GM12878 (cell line): ENCODE measurements around the gene CFAP54.

ENCODE experiments used
- ATF7 ChIP-seq: fragments of 450-650 bp; IDR thresholded peaks from 2 replicates; pipeline ENCODE4 v1.6.1; 2016; ENCODE audit warnings: low read depth, mild to moderate bottlenecking
- CTCF ChIP-seq, 3 experiments: IDR thresholded peaks in 2 of 3; conservative IDR thresholded peaks in 1 of 3; 2 replicates each; pipeline ENCODE4 v1.5.1; 2011; ENCODE audit warnings: low read depth in 3 of 3, low read length in 3 of 3, mild to moderate bottlenecking in 3 of 3, control low read depth in 2 of 3, moderate library complexity in 2 of 3, inconsistent platforms in 1 of 3, mixed read lengths in 1 of 3; ENCODE audit not compliant: control insufficient read depth in 2 of 3, insufficient read depth in 1 of 3; ENCODE audit errors: extremely low read depth in 1 of 3
- ELK1 ChIP-seq: IDR thresholded peaks from 2 replicates; pipeline ENCODE4 v1.6.1; 2012; ENCODE audit warnings: low read depth, low read length, improper control_type of control experiment
- EP300 ChIP-seq, 2 experiments: fragments of 150-350 bp in 1 of 2; IDR thresholded peaks; 2 replicates each; pipeline ENCODE4 v1.6.1; 2011 to 2012; ENCODE audit warnings: low read depth in 2 of 2, low read length in 2 of 2, borderline replicate concordance in 1 of 2, improper control_type of control experiment in 1 of 2, inconsistent platforms in 1 of 2; ENCODE audit not compliant: control insufficient read depth in 1 of 2
- IKZF1 ChIP-seq: fragments of 450-650 bp; conservative IDR thresholded peaks from 2 replicates; pipeline ENCODE4 v1.6.1; 2017; ENCODE audit warnings: antibody characterized with exemption, mild to moderate bottlenecking
- MYC ChIP-seq: IDR thresholded peaks from 2 replicates; pipeline ENCODE4 v1.6.1; 2011; ENCODE audit warnings: mild to moderate bottlenecking, low read length, moderate library complexity, inconsistent platforms; ENCODE audit not compliant: insufficient read depth, insufficient replicate concordance, insufficient read length, severe bottlenecking
- PAX8 ChIP-seq: fragments of 450-650 bp; IDR thresholded peaks from 2 replicates; pipeline ENCODE4 v1.6.1; 2017; ENCODE audit warnings: mild to moderate bottlenecking, moderate library complexity
- POLR2A ChIP-seq: IDR thresholded peaks from 2 replicates; pipeline ENCODE4 v1.6.1; 2011; ENCODE audit warnings: low read depth, mild to moderate bottlenecking, low read length
- RAD21 ChIP-seq: IDR thresholded peaks from 2 replicates; pipeline ENCODE4 v1.6.1; 2011; ENCODE audit warnings: mild to moderate bottlenecking, low read depth, low read length, moderate library complexity; ENCODE audit not compliant: insufficient read depth
- RAD51 ChIP-seq: fragments of 450-650 bp; IDR thresholded peaks from 2 replicates; pipeline ENCODE4 v1.6.1; 2016; ENCODE audit warnings: moderate library complexity, mild to moderate bottlenecking, inconsistent platforms
- RCOR1 ChIP-seq: conservative IDR thresholded peaks from 2 replicates; pipeline ENCODE4 v1.6.1; 2012; ENCODE audit warnings: low read depth, low read length, improper control_type of control experiment
- TAF1 ChIP-seq: IDR thresholded peaks from 2 replicates; pipeline ENCODE4 v1.6.1; 2011; ENCODE audit warnings: mild to moderate bottlenecking, low read depth, low read length, borderline replicate concordance
- TCF7 ChIP-seq: IDR thresholded peaks from 2 replicates; pipeline ENCODE4 v1.6.1; 2014; ENCODE audit warnings: antibody characterized with exemption, borderline replicate concordance
- ZNF384 ChIP-seq: IDR thresholded peaks from 2 replicates; pipeline ENCODE4 v1.6.1; 2012; ENCODE audit warnings: low read depth, mild to moderate bottlenecking, low read length, improper control_type of control experiment, borderline replicate concordance

- TF ChIP-seq CTCF (IDR thresholded peaks at IDR 0.05 in 2 of 3, conservative IDR thresholded peaks at IDR 0.05 in 1 of 3; ENCODE audit: control insufficient read depth in 2 of 3, extremely low read depth in 1 of 3, insufficient read depth in 1 of 3, low read depth in 3 of 3, low read length in 3 of 3): no peak
- no peak for TF ChIP-seq ELK1
- no peak for TF ChIP-seq RCOR1
- no peak for TF ChIP-seq ATF7
- no peak for TF ChIP-seq RAD21
- TF ChIP-seq MYC: no peak
- TF ChIP-seq TCF7: no peak
- TF ChIP-seq PAX8: no peak
- no peak for TF ChIP-seq POLR2A
- no peak for TF ChIP-seq RAD51
- no peak for TF ChIP-seq ZNF384
- no peak for TF ChIP-seq IKZF1
- TF ChIP-seq EP300 (IDR thresholded peaks at IDR 0.05; ENCODE audit: borderline replicate concordance in 1 of 2, control insufficient read depth in 1 of 2, low read depth in 2 of 2, low read length in 2 of 2): no peak
- TF ChIP-seq TAF1: no peak
These were observed 101.6 kb downstream of the CFAP54 start for GRCh38 chr12:96590970-96591369.
